AG04450 (cell line): ENCODE results near the gene CDC27. TPM values are rescaled to one million over a fixed set of nuclear protein-coding genes. Genes with fewer than 3 reads are reported as not detected.

Source experiments
- CTCF ChIA-PET: fragments of 300-600, 350-600 bp; formaldehyde crosslinking; extraction: SDS; loops from one replicate; lab custom pipeline; 2022; ENCODE audit warnings: antibody characterized with exemption, inconsistent platforms; lab: Charles Lee
- POLR2A ChIA-PET: fragments of 350-600 bp; formaldehyde crosslinking; extraction: SDS; loops from one replicate; lab custom pipeline; 2021; ENCODE audit warnings: antibody characterized with exemption, inconsistent platforms; lab: Yijun Ruan, JAX
- DNase-seq: peaks from one replicate; pipeline ENCODE4 v3.0.0-alpha.2; 2011; ENCODE audit warnings: low read depth, low spot score
- H3K27ac ChIP-seq: one replicate; pipeline ENCODE4 v1.5.1; 2012; ENCODE audit warnings: low read depth, low read length, control low read depth
- H3K27me3 ChIP-seq: one replicate; pipeline ENCODE4 v1.6.0; 2012; ENCODE audit warnings: low read length; ENCODE audit not compliant: control insufficient read depth, insufficient read depth
- H3K4me3 ChIP-seq: 2 replicates; pipeline ENCODE4 v1.5.1; 2011; ENCODE audit warnings: mild to moderate bottlenecking, low read depth, low read length, control low read depth
- H3K9me3 ChIP-seq: 2 replicates; pipeline ENCODE4 v1.5.1; 2012; ENCODE audit warnings: low read length; ENCODE audit not compliant: control insufficient read depth, insufficient read depth
- CTCF ChIP-seq: IDR thresholded peaks from 2 replicates; pipeline ENCODE4 v1.5.1; 2011; ENCODE audit warnings: low read depth, low read length, control low read depth, inconsistent platforms
- polyA plus RNA-seq: library from polyadenylated mRNA; depleted of rRNA; stranded (reverse); fragments of >200 nt; gene quantifications from 2 replicates; pipeline ENCODE4 v1.2.3, GENCODE V29; 2011

Gene CDC27
- polyA plus RNA-seq, 1 experiment = 120 TPM

GRCh38 chr17:47165137-47165536, 24.0 kb downstream of the CDC27 start:
- no peaks in the 10 kb centered on the region for H3K9me3 ChIP-seq
- ChIA-PET POLR2A (no interaction called here), CTCF (no interaction called here)
- no peak for TF ChIP-seq CTCF
- no peak overlapping the region for H3K4me3 ChIP-seq
- H3K27ac ChIP-seq = no peak overlapping the region
- no peaks in the 10 kb centered on the region for H3K27me3 ChIP-seq
- DNase-seq = no peak

- Histone ChIP-seq H3K27me3 (no peaks in the 10 kb centered on the region), H3K4me3 (no peak overlapping the region), H3K9me3 (no peaks in the 10 kb centered on the region), H3K27ac (no peak overlapping the region)
- ChIA-PET POLR2A (no interaction called here), CTCF (no interaction called here)
- no peak for DNase-seq
- TF ChIP-seq CTCF = no peak
These were observed 24.8 kb downstream of the CDC27 start for GRCh38 chr17:47164263-47164662.

GRCh38 chr17:47162013-47162622, 27.0 kb downstream of the CDC27 start:
- ChIA-PET CTCF (interaction anchor here (1.0 kb wide), 1 partner anchor 453 kb away, joined by 3 read pairs; no protein-coding TSS in a partner anchor), POLR2A (interaction anchor here (0.7 kb wide), 1 partner anchor 184 kb away, joined by 4 read pairs; no protein-coding TSS in a partner anchor)
- no peak for DNase-seq
- Histone ChIP-seq H3K4me3 (no peak overlapping the region), H3K27ac (no peak overlapping the region), H3K9me3 (no peaks in the 10 kb centered on the region), H3K27me3 (no peaks in the 10 kb centered on the region)
- no peak for TF ChIP-seq CTCF

GRCh38 chr17:47159315-47159714, 29.8 kb downstream of the CDC27 start:
- Histone ChIP-seq H3K27me3 (no peaks in the 10 kb centered on the region), H3K9me3 (no peaks in the 10 kb centered on the region), H3K27ac (no peak overlapping the region), H3K4me3 (no peak overlapping the region)
- POLR2A ChIA-PET = interaction anchor here (0.6 kb wide), 1 partner anchor 497 kb away, joined by 3 read pairs; no protein-coding TSS in a partner anchor
- no peak for DNase-seq
- TF ChIP-seq CTCF = no peak
- CTCF ChIA-PET = no interaction called here

- CTCF ChIA-PET = no interaction called here
- H3K27me3 ChIP-seq = no peaks in the 10 kb centered on the region
These were observed 43.7 kb downstream of the CDC27 start for GRCh38 chr17:47145351-47145750.

More at GRCh38 chr17:47145351-47145750, 43.7 kb downstream of the CDC27 start:
- no peak for TF ChIP-seq CTCF
- H3K9me3 ChIP-seq = no peaks in the 10 kb centered on the region
- POLR2A ChIA-PET = no interaction called here
- H3K27ac ChIP-seq = no peak overlapping the region
- H3K4me3 ChIP-seq = no peak overlapping the region
- no peak for DNase-seq
